Thyroid gland (tissue), 4 donors: Measurements from ENCODE around the gene TSPAN32. TPM values are rescaled to one million over a fixed set of nuclear protein-coding genes. Genes with fewer than 3 reads are reported as not detected.
"Not testable (repeated sequence)": the region's sequence is repeated elsewhere in the genome, so short reads cannot be mapped to it uniquely, and the experiment has no call there.

Experiments used
- DNase-seq, 2 donors: peaks; one replicate each; pipeline ENCODE4 v3.0.0-alpha.2; 2019
- H3K27ac ChIP-seq, 3 donors: fragments of 200-600 bp; sonication (generic); 1 replicate in 2 of 3; 2 replicates in 1 of 3; pipeline ENCODE4 v1.5.1; 2016 to 2019; ENCODE audit warnings: mild to moderate bottlenecking in 1 of 3, moderate library complexity in 1 of 3
- H3K27me3 ChIP-seq: fragments of 200-600 bp; sonication (generic); one replicate; pipeline ENCODE4 v1.5.1; 2019
- H3K36me3 ChIP-seq, 2 donors: fragments of 200-600 bp; sonication (generic); one replicate each; pipeline ENCODE4 v1.5.1; 2016 to 2019
- H3K4me1 ChIP-seq, 2 donors: fragments of 200-600 bp; sonication (generic); one replicate each; pipeline ENCODE4 v1.5.1; 2017 to 2019
- H3K4me3 ChIP-seq, 3 donors: fragments of 200-600 bp; sonication (generic); replicated peaks in 1 of 3; 1 replicate in 2 of 3; 2 replicates in 1 of 3; pipeline ENCODE4 v1.5.1; 2016; ENCODE audit warnings: mild to moderate bottlenecking in 1 of 3
- H3K9me3 ChIP-seq: fragments of 200-600 bp; sonication (generic); one replicate; pipeline ENCODE4 v1.5.1; 2017
- POLR2A ChIP-seq, 2 donors: fragments of 450-650 bp; IDR thresholded peaks; one replicate each; pipeline ENCODE4 v1.6.1; 2017; ENCODE audit warnings: antibody characterized with exemption in 2 of 2, mild to moderate bottlenecking in 2 of 2, moderate library complexity in 1 of 2
- WGBS, 2 donors: methylation state at CpG; one replicate each; pipeline ENCODE4 v1.1.5; 2017; 5-methylcytosine and 5-hydroxymethylcytosine counted together
- intact Hi-C: fragments of 100-400 bp; cut with DNase I; formaldehyde crosslinking; loops from one replicate; pipeline ENCODE4 v1.15.1; 2023
- total RNA-seq, 4 donors: library from RNA; depleted of rRNA; stranded (reverse); fragments of >200 nt; gene quantifications; one replicate each; pipeline ENCODE4 v1.2.3, GENCODE V29; 2016
- TF ChIP-seq, protein P1 (sequence below), 6 experiments: fragments of 200-600 bp in 3 of 6; fragments of 450-650 bp in 3 of 6; sonication (generic) in 3 of 6; IDR thresholded peaks; one replicate each; pipeline ENCODE4 v1.5.1; 2016 to 2019; ENCODE audit warnings: antibody characterized with exemption in 6 of 6, mild to moderate bottlenecking in 2 of 6, inconsistent platforms in 1 of 6, moderate library complexity in 1 of 6

TSPAN32 gene
- total RNA-seq, 4 donors from 2014 or later: 0.33 to 0.45 TPM; not detected in 2

GRCh38 chr11:2329551-2329950 is 27.7 kb downstream of the TSPAN32 start:
- Histone ChIP-seq H3K9me3 (no peaks in the 10 kb centered on the region), H3K4me1 (no peaks in the 10 kb centered on the region), H3K27ac (no peak overlapping the region), H3K4me3 (no peak overlapping the region), H3K27me3 (no peaks in the 10 kb centered on the region), H3K36me3 (no peaks in the 10 kb centered on the region)
- no peak for TF ChIP-seq POLR2A (IDR thresholded peaks at IDR 0.05)
- TF ChIP-seq, protein P1, sequence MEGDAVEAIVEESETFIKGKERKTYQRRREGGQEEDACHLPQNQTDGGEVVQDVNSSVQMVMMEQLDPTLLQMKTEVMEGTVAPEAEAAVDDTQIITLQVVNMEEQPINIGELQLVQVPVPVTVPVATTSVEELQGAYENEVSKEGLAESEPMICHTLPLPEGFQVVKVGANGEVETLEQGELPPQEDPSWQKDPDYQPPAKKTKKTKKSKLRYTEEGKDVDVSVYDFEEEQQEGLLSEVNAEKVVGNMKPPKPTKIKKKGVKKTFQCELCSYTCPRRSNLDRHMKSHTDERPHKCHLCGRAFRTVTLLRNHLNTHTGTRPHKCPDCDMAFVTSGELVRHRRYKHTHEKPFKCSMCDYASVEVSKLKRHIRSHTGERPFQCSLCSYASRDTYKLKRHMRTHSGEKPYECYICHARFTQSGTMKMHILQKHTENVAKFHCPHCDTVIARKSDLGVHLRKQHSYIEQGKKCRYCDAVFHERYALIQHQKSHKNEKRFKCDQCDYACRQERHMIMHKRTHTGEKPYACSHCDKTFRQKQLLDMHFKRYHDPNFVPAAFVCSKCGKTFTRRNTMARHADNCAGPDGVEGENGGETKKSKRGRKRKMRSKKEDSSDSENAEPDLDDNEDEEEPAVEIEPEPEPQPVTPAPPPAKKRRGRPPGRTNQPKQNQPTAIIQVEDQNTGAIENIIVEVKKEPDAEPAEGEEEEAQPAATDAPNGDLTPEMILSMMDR (IDR thresholded peaks at IDR 0.05): no peak
- intact Hi-C loops: loop anchor here (5.0 kb wide), 1 partner anchor 38 kb away; no protein-coding TSS in a partner anchor
- WGBS, 2 donors: 88 to 96% methylated on average over 9 of the region's 9 CpGs
- DNase-seq: no peak

DNA sequence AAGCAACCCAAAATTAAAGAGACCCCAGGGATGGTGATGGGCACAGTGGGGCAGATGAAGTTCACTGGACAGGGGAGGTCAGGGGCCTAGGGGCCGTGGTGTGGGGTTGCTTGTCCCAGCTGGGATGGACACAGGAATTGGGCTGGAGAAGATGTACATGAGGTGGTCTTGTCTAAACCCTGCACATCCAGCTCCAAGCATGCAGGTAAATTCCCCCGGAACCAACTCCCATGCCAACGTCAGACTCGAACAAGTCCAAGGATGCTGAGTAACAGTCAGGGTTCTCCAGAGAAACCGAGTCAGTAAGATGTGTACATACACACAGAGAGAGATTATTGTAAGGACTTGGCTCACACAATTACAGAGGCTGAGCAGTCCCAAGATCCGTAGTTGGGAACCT is 28.9 kb downstream of the TSPAN32 start:
- Histone ChIP-seq H3K27ac (no peak overlapping the region), H3K36me3 (no peaks in the 10 kb centered on the region), H3K27me3 (no peaks in the 10 kb centered on the region), H3K4me3 (no peak overlapping the region), H3K9me3 (no peaks in the 10 kb centered on the region), H3K4me1 (no peaks in the 10 kb centered on the region)
- no peak for TF ChIP-seq POLR2A (IDR thresholded peaks at IDR 0.05)
- TF ChIP-seq, protein P1 (IDR thresholded peaks at IDR 0.05): no peak
- intact Hi-C loops: no loop called here
- 92 to 97% methylated on average over 6 of the region's 6 CpGs for WGBS, 2 donors
- no peak for DNase-seq

GRCh38 chr11:2331404-2331803 is 29.6 kb downstream of the TSPAN32 start:
- Histone ChIP-seq H3K4me1 (no peaks in the 10 kb centered on the region), H3K27me3 (no peaks in the 10 kb centered on the region), H3K9me3 (no peaks in the 10 kb centered on the region), H3K27ac (no peak overlapping the region), H3K4me3 (no peak overlapping the region), H3K36me3 (no peaks in the 10 kb centered on the region)
- TF ChIP-seq, protein P1 (IDR thresholded peaks at IDR 0.05): no peak
- TF ChIP-seq POLR2A (IDR thresholded peaks at IDR 0.05): no peak
- WGBS, 2 donors: 95 to 96% methylated on average over 5 of the region's 5 CpGs
- DNase-seq: no peak
- intact Hi-C loops: no loop called here

GRCh38 chr11:2332569-2332968 is 30.8 kb downstream of the TSPAN32 start:
- intact Hi-C loops, H3K27me3 ChIP-seq, H3K27ac ChIP-seq, DNase-seq, H3K9me3 ChIP-seq, H3K4me3 ChIP-seq, H3K36me3 ChIP-seq, H3K4me1 ChIP-seq: not testable (repeated sequence)
- 89 to 95% methylated on average over 4 to 12 of the region's 29 CpGs for WGBS, 2 donors

GRCh38 chr11:2333486-2334205 is 31.8 kb downstream of the TSPAN32 start:
- H3K4me1 ChIP-seq, intact Hi-C loops, H3K27ac ChIP-seq, H3K36me3 ChIP-seq, DNase-seq, H3K4me3 ChIP-seq, H3K27me3 ChIP-seq, H3K9me3 ChIP-seq: not testable (repeated sequence)
- WGBS, 2 donors: 81 to 83% methylated on average over 1 to 2 of the region's 4 CpGs

GRCh38 chr11:2335286-2335685 is 33.5 kb downstream of the TSPAN32 start:
- H3K36me3 ChIP-seq, H3K27me3 ChIP-seq, DNase-seq, H3K4me3 ChIP-seq, H3K9me3 ChIP-seq, H3K4me1 ChIP-seq, H3K27ac ChIP-seq, intact Hi-C loops: not testable (repeated sequence)
- WGBS, 2 donors: 95 to 97% methylated on average over 18 of the region's 18 CpGs

DNA sequence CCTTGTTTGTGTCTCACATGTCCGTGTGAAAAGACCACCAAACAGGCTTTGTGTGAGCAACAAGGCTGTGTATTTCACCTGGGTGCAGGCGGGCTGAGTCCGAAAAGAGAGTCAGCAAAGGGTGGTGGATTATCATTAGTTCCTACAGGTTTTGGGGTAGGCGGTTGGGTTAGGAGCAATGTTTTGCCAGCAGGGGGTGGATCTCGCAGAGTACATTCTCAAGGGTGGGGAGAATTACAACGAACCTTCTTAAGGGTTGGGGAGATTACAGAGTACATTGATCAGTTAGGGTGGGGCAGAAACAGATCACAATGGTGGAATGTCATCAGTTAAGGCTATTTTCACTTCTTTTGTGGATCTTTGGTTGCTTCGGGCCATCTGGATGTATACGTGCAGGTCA is 36.9 kb downstream of the TSPAN32 start:
- H3K4me3 ChIP-seq, H3K27me3 ChIP-seq, intact Hi-C loops, DNase-seq, H3K4me1 ChIP-seq, H3K27ac ChIP-seq, H3K36me3 ChIP-seq, H3K9me3 ChIP-seq: not testable (repeated sequence)
- WGBS, 2 donors: 86% methylated on average over 8 of the region's 8 CpGs
